HTERT RPE-1 (cell line): ENCODE measurements around the gene MUC20.
"Not testable (repeated sequence)": the region's sequence is repeated elsewhere in the genome, so short reads cannot be mapped to it uniquely, and the experiment has no call there.

Experiments
- in situ Hi-C: fragments of 300-500 bp; cut with MboI; formaldehyde crosslinking; loops from 4 replicates; pipeline ENCODE4 v1.14.3; 2020; ENCODE audit warnings: low sequenced_read_pairs

MUC20 gene

DNA sequence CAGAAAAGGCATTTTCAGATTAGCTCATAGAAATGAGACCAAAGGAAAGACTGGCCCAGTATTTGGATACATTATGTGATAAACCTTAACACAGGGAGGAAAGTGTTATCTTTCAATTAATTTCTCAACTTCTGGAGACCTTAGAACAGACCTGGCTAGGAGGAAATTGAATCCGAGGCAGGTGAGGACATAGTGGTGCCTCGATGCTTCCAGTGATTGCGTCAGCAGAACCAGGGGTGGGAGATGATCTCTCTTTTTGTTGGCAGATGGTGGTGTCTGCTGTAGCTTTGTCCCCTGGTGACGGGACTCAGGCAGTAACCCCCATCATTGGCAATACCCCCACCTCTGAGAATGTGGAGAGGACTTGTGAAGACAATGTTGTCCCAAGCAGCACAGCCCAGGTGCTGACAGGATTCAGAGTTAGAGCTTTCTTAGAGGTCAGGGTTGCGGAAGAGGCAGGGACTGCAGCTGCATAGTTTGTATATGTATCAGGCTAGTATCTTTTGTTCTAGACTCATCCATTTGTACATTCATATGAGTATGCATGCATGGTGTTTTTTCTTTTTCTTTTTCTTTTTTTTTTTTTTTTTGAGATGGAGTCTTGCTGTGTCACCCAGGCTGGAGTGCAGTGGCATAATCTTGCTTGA is 27.9 kb upstream of the MUC20 start:
- in situ Hi-C loops: no loop called here

DNA sequence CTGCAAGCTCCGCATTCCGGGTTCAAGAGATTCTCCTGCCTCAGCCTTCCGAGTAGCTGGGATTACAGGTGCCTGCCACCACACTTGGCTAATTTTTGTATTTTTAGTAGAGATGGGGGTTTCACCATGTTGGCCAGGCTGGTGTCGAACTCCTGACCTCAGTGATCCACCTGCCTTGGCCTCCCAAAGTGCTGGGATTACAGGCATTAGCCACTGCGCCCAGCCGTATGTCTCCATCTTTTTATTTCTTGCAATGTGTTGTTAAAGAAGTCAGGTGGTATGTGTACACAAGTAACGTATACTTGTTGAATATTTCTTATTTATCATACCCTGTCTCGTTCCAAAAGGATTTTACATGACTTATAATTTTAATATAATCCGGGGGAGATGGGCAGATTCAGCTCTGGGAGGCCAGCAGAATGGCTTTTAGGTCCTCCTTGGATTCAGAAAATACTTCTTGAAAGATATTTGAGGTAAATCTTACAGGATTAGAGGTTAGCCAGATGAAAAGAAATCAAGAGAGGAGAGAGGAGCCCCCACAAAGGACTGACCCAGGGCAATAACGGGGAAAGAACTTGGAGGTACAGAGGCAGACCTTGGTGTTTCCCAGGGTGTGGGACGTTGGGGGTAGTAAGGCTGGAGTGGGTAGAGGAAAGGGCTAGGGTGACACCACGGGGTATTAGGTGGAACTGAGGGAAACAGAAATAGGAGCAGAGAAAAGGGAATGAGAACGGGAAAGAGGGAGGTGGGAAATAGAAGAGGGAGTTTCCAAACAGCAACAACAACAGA is 27.2 kb upstream of the MUC20 start:
- in situ Hi-C loops: no loop called here

DNA sequence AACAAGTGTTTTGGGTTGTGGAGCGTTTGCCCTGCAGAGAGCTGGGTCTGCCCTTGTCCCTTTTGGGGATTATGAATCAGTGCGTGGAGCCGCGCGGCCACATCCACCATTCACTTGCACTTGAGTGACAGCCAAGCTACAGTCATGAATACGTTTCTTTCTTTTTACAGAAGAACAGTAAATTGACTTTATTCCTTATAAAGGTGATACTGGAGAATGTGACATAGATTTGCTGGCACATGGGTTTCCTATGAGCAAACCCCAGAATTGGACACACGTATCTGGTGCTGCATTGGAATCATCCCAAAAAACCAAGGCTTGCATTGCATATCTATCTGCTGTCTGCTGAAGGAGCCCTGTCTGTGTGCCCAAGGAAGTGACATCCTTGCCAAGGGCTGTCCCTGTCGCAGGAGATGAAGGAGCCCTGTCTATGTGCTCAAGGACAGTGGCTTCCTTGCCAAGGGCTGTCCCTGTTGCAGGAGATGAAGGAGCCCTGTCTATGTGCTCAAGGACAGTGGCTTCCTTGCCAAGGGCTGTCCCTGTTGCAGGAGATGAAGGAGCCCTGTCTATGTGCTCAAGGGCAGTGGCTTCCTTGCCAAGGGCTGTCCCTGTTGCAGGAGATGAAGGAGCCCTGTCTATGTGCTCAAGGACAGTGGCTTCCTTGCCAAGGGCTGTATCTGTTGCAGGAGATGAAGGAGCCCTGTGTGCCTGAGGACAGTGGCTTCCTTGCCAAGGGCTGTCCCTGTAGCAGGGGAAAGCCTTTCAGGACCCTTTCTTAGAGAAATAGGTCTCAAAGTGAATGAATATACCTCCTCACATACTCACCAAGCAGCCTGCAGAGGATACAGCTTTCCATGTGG is 26.3 kb upstream of the MUC20 start:
- in situ Hi-C loops: not testable (repeated sequence)

DNA sequence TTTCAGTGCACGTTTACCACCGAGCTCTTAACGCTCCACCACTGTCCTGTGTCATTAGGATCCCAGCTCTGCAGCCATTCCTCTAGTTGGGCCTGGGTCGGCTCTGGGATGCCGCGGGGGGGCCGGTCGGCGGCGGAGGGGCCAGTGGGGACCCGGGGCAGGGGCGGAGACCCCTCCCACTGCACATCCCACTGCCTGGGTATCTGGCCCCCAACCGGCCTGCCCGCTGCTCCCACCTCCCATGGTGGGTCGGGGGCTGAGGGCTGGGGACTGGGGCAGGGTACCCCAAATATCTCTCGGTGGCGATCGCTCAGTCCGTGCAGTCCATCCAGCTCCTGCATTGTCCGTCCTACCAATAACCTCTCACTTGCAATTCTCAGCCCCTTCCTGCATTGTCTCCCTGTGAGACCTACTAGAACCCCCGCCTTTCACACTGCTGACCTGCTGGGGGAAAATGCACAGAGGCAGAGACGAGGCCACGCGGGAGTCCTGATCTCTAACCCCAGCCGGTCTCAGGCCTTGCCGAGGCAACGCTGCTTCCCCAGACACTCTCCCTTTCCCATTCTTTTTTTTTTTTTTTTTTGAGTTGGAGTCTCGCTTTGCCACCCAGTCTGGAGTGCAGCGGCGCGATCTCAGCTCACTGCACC is 24.0 kb upstream of the MUC20 start:
- in situ Hi-C loops: no loop called here

DNA sequence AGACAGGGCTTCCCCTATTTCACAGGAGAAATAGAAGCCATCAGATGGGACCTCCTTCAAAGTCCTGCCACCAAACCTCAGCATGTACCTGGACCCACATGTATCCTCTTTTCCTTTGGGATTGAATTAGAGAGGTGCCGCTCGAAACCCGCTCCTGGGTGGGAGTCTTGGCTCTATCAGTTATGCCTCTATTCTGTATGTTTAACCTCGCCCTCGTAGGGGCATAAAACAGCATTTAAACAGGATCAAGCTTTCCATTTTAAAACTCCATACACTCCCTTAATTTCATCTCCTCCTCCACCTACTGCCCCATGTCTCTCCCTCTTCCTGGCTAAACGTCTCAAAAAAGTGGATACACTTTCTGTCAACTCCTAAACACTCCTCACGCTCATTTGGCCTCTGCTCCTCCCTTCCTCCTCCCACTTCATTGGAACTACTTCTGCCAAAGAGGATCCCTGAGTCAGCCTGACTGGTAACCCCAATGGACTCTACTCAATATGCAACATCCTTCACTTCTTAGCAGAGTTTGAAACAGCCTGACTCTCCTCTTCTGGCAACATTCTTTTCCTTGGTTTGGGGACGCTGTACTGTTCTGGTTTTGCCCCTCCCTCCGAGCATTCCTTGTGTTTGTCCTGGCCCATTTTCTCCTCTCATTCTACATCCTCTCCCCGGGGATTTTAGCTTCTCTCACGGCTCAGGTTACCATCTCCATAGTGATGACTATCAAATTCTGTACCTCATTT is 23.0 kb upstream of the MUC20 start:
- in situ Hi-C loops: no loop called here

DNA sequence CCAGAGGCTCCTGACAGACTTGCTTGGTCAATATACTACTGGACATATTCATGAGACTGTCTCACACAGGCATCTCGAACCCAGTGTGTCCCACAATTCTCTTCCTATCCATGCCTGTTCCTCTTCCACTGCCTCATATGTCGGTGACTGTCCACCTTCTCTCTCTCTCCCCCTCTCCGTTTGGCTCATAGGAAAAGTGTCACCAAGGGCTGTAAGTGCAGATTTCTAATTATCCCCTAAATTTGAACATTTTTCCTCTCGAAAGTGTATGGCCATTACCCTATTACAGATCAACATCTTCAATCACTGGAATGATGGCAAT is 22.5 kb upstream of the MUC20 start:
- in situ Hi-C loops: no loop called here

DNA sequence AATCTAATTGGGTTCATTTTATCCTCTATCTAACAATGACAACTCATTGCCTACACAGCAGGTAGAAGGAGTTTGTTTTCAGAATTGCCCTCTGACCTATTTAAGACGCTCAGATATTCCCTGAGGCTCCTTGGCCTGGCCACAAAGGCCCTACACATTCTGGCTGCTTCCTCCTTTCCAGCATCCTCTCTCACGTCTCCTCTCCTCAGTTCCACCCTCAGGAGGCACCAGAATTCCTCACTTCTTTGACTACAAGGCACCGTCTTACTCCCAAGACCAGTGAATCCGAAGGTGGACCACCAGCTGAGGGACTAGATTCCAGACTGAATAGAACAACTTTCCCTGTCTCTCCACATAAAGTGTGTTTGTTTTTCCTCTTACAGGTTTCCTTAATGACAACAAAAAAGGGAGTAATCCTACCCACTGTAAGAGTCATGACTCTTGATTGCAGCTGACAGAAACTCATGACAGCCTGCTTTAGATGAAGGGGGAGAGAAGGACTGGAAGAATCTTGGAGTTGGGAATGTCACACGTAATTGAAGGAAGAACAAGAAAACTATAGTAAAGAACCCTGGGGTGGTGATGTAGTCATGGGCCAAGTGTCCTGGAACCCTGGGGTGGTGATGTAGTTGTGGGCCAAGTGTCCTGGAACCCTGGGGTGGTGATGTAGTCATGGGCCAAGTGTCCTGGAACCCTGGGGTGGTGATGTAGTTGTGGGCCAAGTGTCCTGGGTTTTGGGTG is 22.0 kb upstream of the MUC20 start:
- in situ Hi-C loops: no loop called here

DNA sequence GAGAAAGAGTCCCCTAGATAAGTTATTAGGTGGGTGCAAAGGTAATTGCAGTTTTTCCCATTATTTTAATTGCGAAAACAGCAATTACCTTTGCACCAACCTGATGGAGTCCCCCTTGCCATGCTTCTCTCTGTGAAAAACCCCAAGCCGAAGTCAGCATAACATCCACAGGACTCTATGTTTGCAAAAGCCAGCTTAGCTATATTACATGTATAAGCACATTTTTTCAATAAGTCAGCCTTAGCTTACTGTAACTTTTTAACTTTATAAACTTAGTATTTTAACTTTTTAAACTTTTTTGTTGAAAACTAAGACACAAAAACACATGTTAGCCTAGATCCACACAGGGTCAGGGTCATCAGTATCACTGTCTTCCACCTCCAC is 21.4 kb upstream of the MUC20 start:
- in situ Hi-C loops: no loop called here

DNA sequence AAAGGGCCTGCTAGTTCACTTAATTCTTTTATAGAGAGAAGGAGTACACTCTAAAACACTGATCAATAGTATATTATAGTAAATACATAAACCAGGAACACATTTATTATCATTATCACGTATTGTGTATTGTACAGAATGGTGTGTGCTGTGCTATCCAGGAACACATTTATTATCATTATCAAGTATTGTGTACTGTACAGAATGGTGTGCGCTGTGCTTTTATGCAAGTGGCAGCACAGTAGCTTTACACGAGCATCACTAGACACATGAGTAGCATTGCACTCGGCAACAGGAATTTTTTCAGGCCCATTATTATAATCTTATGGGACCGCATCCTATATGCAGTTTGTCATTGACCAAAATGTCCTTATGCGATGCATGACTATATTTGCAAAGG is 20.9 kb upstream of the MUC20 start:
- in situ Hi-C loops: no loop called here

DNA sequence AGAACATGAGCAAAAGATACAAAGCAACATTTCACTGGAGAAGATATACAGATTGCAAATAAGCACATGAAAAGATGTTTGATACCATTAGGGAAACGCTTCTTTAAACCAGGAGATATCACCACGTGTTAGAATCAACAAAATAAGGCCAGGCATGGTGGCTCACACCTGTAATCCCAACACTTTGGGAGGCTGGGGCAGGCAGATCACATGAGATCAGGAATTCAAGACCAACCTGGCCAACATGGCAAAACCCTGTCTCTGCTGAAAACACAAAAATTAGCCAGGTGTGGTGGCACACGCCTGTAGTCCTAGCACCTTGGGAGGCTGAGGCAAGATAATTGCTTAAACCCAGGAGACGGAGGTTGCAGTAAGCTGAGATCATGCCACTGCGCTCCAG is 20.5 kb upstream of the MUC20 start:
- in situ Hi-C loops: no loop called here

DNA sequence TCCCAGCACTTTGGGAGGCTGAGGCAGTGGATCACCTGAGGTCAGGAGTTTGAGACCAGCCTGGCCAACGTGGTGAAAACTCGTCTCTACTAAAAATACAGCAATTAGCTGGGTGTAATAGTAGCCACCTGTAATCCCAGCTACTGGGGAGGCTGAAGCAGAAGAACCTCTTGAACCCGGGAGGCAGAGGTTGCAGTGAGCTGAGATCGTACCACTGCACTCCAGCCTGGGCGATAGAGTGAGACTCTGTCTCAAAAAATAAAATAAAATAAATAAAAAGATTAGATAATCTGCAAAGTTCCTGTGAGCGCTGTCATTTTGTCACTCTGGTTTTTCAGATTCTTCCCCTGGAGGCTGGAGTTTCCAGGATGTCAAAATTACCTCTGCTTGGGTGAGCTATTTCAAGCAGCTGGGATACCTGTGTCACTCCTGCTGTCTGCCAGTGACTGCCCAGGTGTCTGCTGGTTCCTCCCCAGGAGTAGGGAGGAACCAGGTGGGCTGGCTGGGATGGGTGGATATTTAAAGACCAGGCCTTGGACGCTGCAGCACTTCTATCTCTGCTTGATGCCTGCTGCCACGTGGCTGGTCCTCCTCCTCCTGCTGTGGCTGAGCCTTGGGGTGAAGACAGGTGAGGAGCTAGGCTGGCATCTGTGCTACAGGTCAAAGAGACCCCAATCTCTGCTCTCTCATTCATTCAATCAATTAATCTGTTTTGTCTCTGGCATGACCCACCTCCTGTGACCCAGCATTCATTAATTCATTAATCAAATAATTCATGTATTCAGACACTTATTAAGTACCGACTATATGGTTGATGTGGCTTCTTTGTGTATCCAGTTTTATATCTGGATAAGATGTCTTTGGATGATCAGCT is 19.5 kb upstream of the MUC20 start:
- in situ Hi-C loops: no loop called here

DNA sequence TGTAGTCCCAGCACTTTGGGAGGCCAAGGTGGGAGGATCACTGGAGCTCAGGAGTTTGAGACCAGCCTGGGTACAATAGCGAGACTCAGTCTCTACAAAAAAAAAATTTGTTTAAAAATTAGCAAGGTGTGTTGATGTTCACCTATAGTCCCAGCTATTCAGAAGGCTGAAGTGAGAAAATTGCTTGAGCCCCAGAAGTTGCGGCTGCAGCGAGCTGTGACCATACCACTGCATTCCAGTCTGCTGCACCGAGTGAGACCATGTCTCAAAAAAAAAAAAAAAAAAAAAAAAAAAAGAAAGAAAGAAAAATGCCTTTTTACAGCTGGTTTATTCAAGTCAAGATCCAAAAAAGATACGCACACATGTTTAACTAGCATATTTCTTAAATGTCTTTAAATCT is 17.0 kb upstream of the MUC20 start:
- in situ Hi-C loops: no loop called here

DNA sequence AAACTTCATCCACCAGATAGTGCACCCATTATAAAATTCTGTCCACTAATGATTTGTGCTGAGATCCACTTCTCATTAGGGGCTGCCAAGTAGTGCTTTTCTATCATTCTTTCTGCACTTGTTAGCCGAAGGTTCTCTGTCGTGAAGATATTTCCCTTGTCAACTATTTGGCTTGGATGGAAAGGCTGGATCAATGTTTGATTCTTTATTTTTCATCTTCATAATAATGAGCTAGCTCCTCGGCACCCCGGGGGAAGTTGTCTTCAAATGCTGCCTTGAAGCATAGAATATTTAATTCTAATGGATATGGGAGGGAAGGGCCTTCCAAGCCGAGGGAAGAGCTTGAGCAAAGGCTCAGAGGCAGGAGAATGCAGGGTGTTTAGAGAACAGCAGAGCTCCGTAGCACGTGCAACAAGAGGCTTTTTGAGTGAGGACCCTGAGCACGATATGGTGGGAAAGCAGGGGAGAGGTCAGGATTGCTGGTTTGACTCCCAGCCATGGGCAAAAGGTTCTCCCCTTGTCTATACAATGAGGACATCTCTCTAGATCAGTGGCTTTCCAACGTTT is 16.3 kb upstream of the MUC20 start:
- in situ Hi-C loops: no loop called here

DNA sequence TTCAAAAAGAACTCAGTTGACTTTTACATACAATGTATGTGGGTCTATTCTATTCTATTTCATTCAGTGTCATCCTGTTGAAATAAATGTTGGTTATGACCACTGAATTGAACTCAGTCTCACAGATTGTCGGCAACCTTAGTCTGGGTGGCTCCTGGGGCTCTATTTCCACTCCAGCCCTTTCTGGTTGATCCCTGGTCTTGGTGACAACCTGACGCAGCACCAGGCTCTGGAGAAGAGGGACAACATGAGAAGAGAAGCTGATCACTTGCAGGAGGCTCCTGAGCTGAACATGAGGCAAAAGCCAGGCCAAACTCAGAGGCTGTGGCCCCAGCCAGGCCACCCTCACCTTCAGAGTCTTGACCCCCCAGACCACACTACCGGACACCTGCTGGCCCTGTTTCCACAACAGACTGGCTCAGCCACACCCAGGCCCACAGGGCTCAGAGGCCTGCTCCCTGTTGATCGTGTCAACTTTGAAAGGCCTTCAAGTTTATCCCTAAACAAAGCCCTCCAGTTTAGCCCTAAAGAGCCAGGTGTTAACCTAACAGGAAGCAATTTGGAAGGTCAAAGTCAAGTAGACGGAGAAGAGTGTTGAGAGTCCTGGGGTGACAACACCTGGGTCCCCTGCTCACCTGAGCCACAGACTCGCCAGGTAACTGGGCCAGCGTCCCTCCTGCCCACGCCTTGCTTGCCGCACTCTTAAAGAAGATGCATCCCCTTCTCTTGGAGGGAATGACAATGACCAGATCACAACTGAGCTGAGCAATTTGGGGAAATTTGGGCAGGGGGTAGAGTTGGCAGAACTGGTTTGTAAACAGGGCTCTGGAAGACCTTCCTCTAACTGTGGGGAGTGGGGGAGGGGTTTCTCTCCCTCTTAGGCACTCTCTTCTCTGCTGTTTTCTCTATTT is 15.4 kb upstream of the MUC20 start:
- in situ Hi-C loops: no loop called here

DNA sequence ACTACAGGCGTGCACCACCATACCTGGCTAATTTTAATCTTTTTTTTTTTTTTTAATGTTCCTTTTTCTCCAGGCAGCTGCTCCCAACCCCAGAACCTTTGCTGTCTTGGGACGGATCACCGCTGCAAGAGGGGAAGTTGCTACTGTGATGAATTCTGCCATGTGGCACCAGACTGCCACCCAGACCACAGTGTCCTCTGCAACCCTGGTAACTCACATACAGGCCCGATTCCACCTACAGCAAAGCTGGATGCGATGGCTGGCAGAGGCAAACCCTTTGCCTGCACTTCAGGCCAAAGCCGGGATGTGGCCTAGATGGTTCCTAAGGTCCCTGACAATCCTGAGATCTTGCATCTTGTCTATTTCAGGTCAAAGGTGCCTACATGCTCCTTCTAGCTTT is 12.7 kb upstream of the MUC20 start:
- in situ Hi-C loops: no loop called here

DNA sequence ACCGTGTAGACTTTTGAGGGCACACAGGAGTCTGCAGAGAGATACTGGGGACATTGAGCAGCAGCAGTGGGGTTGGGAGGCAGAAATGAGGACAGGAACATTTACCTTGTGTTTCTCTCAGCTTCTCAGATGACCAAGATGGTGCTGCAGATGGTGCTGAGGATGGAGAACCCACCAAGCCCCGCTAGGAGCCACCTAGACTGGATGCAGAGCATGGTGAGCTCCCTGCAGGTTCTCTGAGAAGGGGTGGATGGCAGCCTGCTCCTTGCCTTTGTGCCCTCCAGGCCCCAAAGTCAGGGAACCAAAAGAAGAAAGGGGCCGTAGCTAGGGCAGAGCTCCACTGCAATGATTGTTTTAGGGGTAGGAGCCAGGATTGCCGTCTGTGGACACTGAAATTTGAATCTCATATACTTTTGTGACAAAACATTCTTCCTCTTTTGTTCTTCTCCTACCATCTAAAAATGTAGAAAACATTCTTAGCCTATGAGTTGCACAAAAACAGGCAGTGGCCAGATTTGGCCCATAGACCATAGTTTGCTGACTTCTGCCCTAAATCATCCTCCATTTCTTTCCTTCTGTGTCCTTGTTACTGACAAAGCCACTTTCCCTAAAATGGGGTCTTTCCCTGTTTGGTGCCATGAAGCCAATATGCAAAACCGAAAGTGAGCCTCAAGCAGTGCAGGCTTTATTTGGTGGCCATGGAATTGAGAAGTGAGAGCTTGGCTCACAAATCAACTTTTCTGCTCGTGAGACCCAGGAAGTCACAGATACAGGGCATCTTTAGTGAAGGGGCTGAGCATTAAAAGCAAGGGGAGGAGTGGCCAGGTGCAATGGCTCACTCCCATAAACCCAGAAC is 11.9 kb upstream of the MUC20 start:
- in situ Hi-C loops: no loop called here

DNA sequence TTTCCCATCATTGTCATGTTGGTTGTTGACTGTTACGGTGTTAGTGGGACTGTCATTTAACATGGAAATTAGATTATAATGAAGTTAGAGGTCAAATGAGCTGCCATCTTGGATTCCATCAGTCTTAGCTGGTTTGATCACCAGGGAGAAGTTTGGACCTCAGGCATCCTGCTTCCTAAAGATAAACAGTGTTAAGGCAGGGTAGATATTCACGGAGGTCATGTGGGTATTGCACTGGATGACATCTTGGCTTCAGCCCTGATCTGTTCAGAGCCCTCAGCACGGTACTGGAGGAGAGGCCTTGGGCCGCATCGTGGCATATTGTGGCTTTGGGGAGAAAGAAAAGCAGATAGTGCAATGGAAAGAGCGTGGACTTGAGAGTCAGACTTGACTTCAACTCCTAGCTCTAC is 11.1 kb upstream of the MUC20 start:
- in situ Hi-C loops: no loop called here
